Hematopoietic multipotent progenitor cell treated with erythropoietin and hydrocortisone succinate and interleukin-3 and kit ligand, for 8 days (in vitro differentiated cells): ENCODE measurements around the gene GNG7.
"Not testable (repeated sequence)": the region's sequence is repeated elsewhere in the genome, so short reads cannot be mapped to it uniquely, and the experiment has no call there.

ENCODE experiments used
- DNase-seq: peaks from one replicate; pipeline ENCODE4 v3.0.0-alpha.2; 2015

GNG7 gene

GRCh38 chr19:2546128-2547032, 156.1 kb downstream of the GNG7 start:
- peak; percentile 16 for DNase-seq

GRCh38 chr19:2545416-2546127, 156.9 kb downstream of the GNG7 start:
- DNase-seq, result not testable (repeated sequence)

GRCh38 chr19:2544576-2545415, 157.7 kb downstream of the GNG7 start:
- no peak for DNase-seq

GRCh38 chr19:2543463-2544442, 158.7 kb downstream of the GNG7 start:
- DNase-seq, result peak; percentile 36

GRCh38 chr19:2543072-2543462, 159.4 kb downstream of the GNG7 start:
- not testable (repeated sequence) for DNase-seq

- no peak for DNase-seq
These were observed 160.0 kb downstream of the GNG7 start for GRCh38 chr19:2542341-2543069.

GRCh38 chr19:2540646-2541454, 161.6 kb downstream of the GNG7 start:
- DNase-seq, result no peak

- DNase-seq, result no peak
These were observed 162.2 kb downstream of the GNG7 start for GRCh38 chr19:2540251-2540645.

GRCh38 chr19:2538096-2538757, 164.3 kb downstream of the GNG7 start:
- no peak for DNase-seq

GRCh38 chr19:2537584-2537983, 164.9 kb downstream of the GNG7 start:
- DNase-seq, result not testable (repeated sequence)

- DNase-seq, result no peak
These were observed 166.0 kb downstream of the GNG7 start for GRCh38 chr19:2536461-2536860.

GRCh38 chr19:2534423-2535013, 168.0 kb downstream of the GNG7 start:
- DNase-seq, result no peak

- no peak for DNase-seq
These were observed 168.6 kb downstream of the GNG7 start for GRCh38 chr19:2533686-2534422.

GRCh38 chr19:2533072-2533425, 169.4 kb downstream of the GNG7 start:
- no peak for DNase-seq

- no peak for DNase-seq
These were observed 170.0 kb downstream of the GNG7 start for GRCh38 chr19:2532252-2533071.

GRCh38 chr19:2529942-2530341, 172.6 kb downstream of the GNG7 start:
- not testable (repeated sequence) for DNase-seq

GRCh38 chr19:2529473-2529918, 173.0 kb downstream of the GNG7 start:
- no peak for DNase-seq

GRCh38 chr19:2528675-2529101, 173.8 kb downstream of the GNG7 start:
- DNase-seq, result no peak
